Measurements from ENCODE around the gene KRTAP5-1. TPM values are rescaled to one million over a fixed set of nuclear protein-coding genes. Genes with fewer than 3 reads are reported as not detected.
"Not testable (repeated sequence)": the region's sequence is repeated elsewhere in the genome, so short reads cannot be mapped to it uniquely, and the experiment has no call there.

Gene KRTAP5-1
- not detected for total RNA-seq

- not testable (repeated sequence) for ATAC-seq (ENCODE audit: low FRiP score); DNase-seq (ENCODE audit: low spot score)
Observed at GRCh38 chr11:1584661-1585370, at the start of gene KRTAP5-1. Gene KRTAP5-1 (minus strand): TSS chr11:1585283. CDS start chr11:1585249, 34 bp downstream.

DNA sequence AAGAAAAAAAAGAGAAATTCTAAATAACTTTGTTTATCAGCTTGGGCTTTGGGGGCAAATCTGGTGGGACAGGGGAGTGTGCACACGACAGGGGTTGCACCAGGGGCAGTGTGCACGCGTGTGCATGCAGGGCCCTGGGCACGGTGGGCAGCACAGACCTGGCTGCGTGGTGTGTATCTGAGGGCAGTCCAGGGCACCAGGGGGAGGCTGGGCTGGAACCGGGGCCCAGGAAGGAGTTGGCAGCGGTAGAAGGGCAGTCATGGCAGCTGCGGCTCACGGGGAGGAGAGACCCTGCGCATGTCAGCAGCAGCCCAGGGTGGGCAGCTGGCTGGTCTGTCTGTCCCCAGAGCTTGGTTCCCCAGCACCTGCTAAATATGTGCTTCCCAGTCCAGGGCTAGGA, 48.8 kb upstream of the KRTAP5-1 start:
- TF ChIP-seq, protein P1, sequence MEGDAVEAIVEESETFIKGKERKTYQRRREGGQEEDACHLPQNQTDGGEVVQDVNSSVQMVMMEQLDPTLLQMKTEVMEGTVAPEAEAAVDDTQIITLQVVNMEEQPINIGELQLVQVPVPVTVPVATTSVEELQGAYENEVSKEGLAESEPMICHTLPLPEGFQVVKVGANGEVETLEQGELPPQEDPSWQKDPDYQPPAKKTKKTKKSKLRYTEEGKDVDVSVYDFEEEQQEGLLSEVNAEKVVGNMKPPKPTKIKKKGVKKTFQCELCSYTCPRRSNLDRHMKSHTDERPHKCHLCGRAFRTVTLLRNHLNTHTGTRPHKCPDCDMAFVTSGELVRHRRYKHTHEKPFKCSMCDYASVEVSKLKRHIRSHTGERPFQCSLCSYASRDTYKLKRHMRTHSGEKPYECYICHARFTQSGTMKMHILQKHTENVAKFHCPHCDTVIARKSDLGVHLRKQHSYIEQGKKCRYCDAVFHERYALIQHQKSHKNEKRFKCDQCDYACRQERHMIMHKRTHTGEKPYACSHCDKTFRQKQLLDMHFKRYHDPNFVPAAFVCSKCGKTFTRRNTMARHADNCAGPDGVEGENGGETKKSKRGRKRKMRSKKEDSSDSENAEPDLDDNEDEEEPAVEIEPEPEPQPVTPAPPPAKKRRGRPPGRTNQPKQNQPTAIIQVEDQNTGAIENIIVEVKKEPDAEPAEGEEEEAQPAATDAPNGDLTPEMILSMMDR (IDR thresholded peaks at IDR 0.05) = no peak
- DNase-seq (ENCODE audit: low spot score) (no peak), ATAC-seq (ENCODE audit: low FRiP score) (no peak)

GRCh38 chr11:1632053-1632714, 47.1 kb upstream of the KRTAP5-1 start:
- ATAC-seq (ENCODE audit: low FRiP score) (no peak), DNase-seq (ENCODE audit: low spot score) (no peak)

GRCh38 chr11:1631066-1631568, 46.0 kb upstream of the KRTAP5-1 start:
- DNase-seq (ENCODE audit: low spot score) (no peak), ATAC-seq (ENCODE audit: low FRiP score) (no peak)
- TF ChIP-seq, protein P1 (IDR thresholded peaks at IDR 0.05) = no peak

More at GRCh38 chr11:1632053-1632714, 47.1 kb upstream of the KRTAP5-1 start:
- TF ChIP-seq, protein P1 (IDR thresholded peaks at IDR 0.05) = no peak

DNA sequence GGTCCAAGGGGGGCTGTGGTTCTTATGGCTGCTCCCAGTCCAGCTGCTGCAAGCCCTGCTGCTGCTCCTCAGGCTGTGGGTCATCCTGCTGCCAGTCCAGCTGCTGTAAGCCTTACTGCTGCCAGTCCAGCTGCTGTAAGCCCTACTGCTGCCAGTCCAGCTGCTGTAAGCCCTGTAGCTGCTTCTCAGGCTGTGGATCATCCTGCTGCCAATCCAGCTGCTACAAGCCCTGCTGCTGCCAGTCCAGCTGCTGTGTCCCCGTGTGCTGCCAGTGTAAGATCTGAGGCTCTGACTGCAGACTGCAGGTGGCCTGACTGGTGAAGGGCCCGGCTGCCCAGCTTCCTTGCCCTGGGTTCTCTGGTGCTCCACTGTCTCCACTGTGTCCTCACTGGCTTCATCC, 45.2 kb upstream of the KRTAP5-1 start:
- no peak for DNase-seq (ENCODE audit: low spot score)
- ATAC-seq (ENCODE audit: low FRiP score) = no peak
- TF ChIP-seq, protein P1 (IDR thresholded peaks at IDR 0.05) = no peak

DNA sequence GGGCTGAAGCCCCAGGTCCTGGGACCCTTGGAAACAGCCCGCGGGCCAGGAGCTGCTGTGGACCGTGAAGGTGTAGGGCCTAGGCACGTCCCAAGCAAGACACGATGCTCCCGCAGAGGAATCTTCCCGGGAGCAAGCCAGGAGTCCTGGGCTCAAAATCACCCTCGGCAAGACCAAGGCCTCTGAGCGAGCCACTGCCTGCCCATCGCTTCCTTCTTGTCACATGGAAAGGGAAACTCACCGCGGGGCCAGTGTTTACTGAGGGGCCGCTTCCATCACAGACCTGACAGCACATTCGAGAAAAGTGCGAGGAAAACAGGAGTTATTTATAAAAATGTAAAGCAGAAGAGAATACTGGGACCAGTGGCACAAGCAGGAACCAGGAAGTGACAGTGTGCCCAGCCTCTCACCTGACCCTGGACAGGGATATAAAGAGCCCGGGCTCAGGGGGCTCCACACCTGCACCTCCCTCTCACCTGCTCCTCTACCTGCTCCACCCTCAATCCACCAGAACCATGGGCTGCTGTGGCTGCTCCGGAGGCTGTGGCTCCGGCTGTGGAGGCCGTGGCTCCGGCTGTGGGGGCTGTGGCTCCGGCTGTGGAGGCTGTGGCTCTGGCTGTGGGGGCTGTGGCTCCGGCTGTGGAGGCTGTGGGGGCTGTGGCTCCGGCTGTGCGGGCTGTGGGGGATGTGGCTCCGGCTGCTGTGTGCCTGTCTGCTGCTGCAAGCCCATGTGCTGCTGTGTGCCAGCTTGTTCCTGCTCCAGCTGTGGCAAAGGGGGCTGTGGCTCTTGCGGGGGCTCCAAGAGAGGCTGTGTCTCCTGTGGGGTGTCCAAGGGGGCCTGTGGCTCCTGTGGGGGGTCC, 44.5 kb upstream of the KRTAP5-1 start, which contains the start of gene KRTAP5-5:
TSS of gene KRTAP5-5 (plus strand) at position 450 of the 860 bp plus-strand sequence. CDS start at position 516, 66 bp downstream.
- ATAC-seq (ENCODE audit: low FRiP score) (no peak), DNase-seq (ENCODE audit: low spot score) (no peak)
- TF ChIP-seq, protein P1 (IDR thresholded peaks at IDR 0.05) = no peak

Measured in omental fat pad (tissue), 4 donors.